ENCODE results near the gene GJC2. TPM values are rescaled to one million over a fixed set of nuclear protein-coding genes. Genes with fewer than 3 reads are reported as not detected.

GJC2 gene
- total RNA-seq, 1 donor: 1.4 TPM

- Histone ChIP-seq H2AFZ (ENCODE audit: low read length) (no peak overlapping the region), H3K36me3 (ENCODE audit: insufficient read depth, low read length) (no peaks in the 10 kb centered on the region), H3K4me2 (ENCODE audit: insufficient read depth, low read length) (no peak overlapping the region), H3K79me2 (ENCODE audit: insufficient read depth, low read length) (no peaks in the 10 kb centered on the region), H3K9me3 (ENCODE audit: low read depth, low read length) (no peaks in the 10 kb centered on the region), H3K27ac (ENCODE audit: low read depth, low read length) (no peak overlapping the region), H4K20me1 (ENCODE audit: insufficient read depth, low read length) (no peaks in the 10 kb centered on the region), H3K4me3 (ENCODE audit: insufficient read depth, low read length) (no peak overlapping the region), H3K4me1 (ENCODE audit: insufficient read depth, low read length) (no peaks in the 10 kb centered on the region), H3K27me3 (ENCODE audit: insufficient read depth, low read length) (peaks cover 9% of the 10 kb centered on the region)
- TF ChIP-seq, protein P1, sequence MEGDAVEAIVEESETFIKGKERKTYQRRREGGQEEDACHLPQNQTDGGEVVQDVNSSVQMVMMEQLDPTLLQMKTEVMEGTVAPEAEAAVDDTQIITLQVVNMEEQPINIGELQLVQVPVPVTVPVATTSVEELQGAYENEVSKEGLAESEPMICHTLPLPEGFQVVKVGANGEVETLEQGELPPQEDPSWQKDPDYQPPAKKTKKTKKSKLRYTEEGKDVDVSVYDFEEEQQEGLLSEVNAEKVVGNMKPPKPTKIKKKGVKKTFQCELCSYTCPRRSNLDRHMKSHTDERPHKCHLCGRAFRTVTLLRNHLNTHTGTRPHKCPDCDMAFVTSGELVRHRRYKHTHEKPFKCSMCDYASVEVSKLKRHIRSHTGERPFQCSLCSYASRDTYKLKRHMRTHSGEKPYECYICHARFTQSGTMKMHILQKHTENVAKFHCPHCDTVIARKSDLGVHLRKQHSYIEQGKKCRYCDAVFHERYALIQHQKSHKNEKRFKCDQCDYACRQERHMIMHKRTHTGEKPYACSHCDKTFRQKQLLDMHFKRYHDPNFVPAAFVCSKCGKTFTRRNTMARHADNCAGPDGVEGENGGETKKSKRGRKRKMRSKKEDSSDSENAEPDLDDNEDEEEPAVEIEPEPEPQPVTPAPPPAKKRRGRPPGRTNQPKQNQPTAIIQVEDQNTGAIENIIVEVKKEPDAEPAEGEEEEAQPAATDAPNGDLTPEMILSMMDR (IDR thresholded peaks at IDR 0.05; ENCODE audit: extremely low read depth, low read depth, low read length): no peak
- DNase-seq (ENCODE audit: insufficient read length, low spot score, missing footprints): peak; percentile 80
These were observed 56.1 kb downstream of the GJC2 start for GRCh38 chr1:228205526-228206436.

GRCh38 chr1:228206582-228207351 is 57.0 kb downstream of the GJC2 start:
- peaks cover 9% of the 10 kb centered on the region for H3K27me3 ChIP-seq (ENCODE audit: insufficient read depth, low read length)
- H3K27ac ChIP-seq (ENCODE audit: low read depth, low read length): no peak overlapping the region
- no peak overlapping the region for H3K4me2 ChIP-seq (ENCODE audit: insufficient read depth, low read length)
- no peak overlapping the region for H2AFZ ChIP-seq (ENCODE audit: low read length)
- no peaks in the 10 kb centered on the region for H3K9me3 ChIP-seq (ENCODE audit: low read depth, low read length)
- no peaks in the 10 kb centered on the region for H4K20me1 ChIP-seq (ENCODE audit: insufficient read depth, low read length)
- no peaks in the 10 kb centered on the region for H3K36me3 ChIP-seq (ENCODE audit: insufficient read depth, low read length)
- no peaks in the 10 kb centered on the region for H3K4me1 ChIP-seq (ENCODE audit: insufficient read depth, low read length)
- TF ChIP-seq, protein P1 (IDR thresholded peaks at IDR 0.05; ENCODE audit: extremely low read depth, low read depth, low read length): no peak
- no peak overlapping the region for H3K4me3 ChIP-seq (ENCODE audit: insufficient read depth, low read length)
- H3K79me2 ChIP-seq (ENCODE audit: insufficient read depth, low read length): no peaks in the 10 kb centered on the region
- peak; percentile 91 for DNase-seq (ENCODE audit: insufficient read length, low spot score, missing footprints)

DNA sequence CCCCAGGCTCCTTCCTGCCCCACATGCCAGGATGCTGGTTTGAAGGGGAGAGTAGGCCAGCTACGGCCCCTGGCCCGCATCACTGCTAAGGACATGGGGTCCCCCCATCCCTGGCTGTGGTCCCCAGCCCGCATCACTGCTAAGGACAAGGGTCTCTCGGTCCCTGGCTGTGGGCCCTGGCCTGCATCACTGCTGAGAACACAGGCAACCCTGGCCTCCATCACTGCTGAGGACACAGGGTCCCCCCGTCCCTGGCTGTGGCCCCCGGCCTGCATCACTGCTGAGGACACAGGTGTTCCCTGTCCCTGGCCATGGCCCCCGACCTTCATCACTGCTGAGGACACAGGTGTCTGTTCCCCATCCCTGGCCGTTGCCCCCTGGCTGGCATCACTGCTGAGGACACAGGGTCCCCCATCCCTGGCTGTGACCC is 57.7 kb downstream of the GJC2 start:
- Histone ChIP-seq H3K36me3 (ENCODE audit: insufficient read depth, low read length) (no peaks in the 10 kb centered on the region), H3K4me1 (ENCODE audit: insufficient read depth, low read length) (no peaks in the 10 kb centered on the region), H2AFZ (ENCODE audit: low read length) (no peak overlapping the region), H4K20me1 (ENCODE audit: insufficient read depth, low read length) (no peaks in the 10 kb centered on the region), H3K4me3 (ENCODE audit: insufficient read depth, low read length) (no peak overlapping the region), H3K9me3 (ENCODE audit: low read depth, low read length) (no peaks in the 10 kb centered on the region), H3K4me2 (ENCODE audit: insufficient read depth, low read length) (no peak overlapping the region), H3K79me2 (ENCODE audit: insufficient read depth, low read length) (no peaks in the 10 kb centered on the region), H3K27ac (ENCODE audit: low read depth, low read length) (no peak overlapping the region), H3K27me3 (ENCODE audit: insufficient read depth, low read length) (peaks cover 10% of the 10 kb centered on the region)
- TF ChIP-seq, protein P1 (IDR thresholded peaks at IDR 0.05; ENCODE audit: extremely low read depth, low read depth, low read length): no peak
- DNase-seq (ENCODE audit: insufficient read length, low spot score, missing footprints): peak; percentile 68

Measured in osteoblast (primary cell).